Left renal pelvis (tissue), 4 donors: ENCODE measurements around the gene SUMO2. TPM values are rescaled to one million over a fixed set of nuclear protein-coding genes. Genes with fewer than 3 reads are reported as not detected.
"Not testable (repeated sequence)": the region's sequence is repeated elsewhere in the genome, so short reads cannot be mapped to it uniquely, and the experiment has no call there.

Experiments used
- DNase-seq, 4 donors: peaks; one replicate each; pipeline ENCODE4 v3.0.0-alpha.2; 2013; ENCODE audit warnings: low read depth in 4 of 4, low spot score in 3 of 4
- polyA plus RNA-seq, 4 donors: library from polyadenylated mRNA; unstranded; fragments of 120-200 nt; gene quantifications; one replicate each; pipeline ENCODE4 v1.2.1, GENCODE V29; 2013; ENCODE audit not compliant: insufficient read length in 4 of 4

SUMO2 gene
- polyA plus RNA-seq, 4 donors, result 632 to 882 (median 751) TPM

- DNase-seq, result no peak
Observed at GRCh38 chr17:75151930-75152329, 30.8 kb downstream of the SUMO2 start.

GRCh38 chr17:75147878-75148546 lies 34.7 kb downstream of the SUMO2 start:
- no peak for DNase-seq

GRCh38 chr17:75146592-75146991 lies 36.2 kb downstream of the SUMO2 start:
- DNase-seq, result no peak

GRCh38 chr17:75144816-75145512 lies 37.8 kb downstream of the SUMO2 start:
- no peak for DNase-seq

- DNase-seq, result no peak
Observed at GRCh38 chr17:75142236-75142971, 40.4 kb downstream of the SUMO2 start.

GRCh38 chr17:75138519-75138918 lies 44.2 kb downstream of the SUMO2 start:
- no peak for DNase-seq

GRCh38 chr17:75137762-75138161 lies 45.0 kb downstream of the SUMO2 start:
- DNase-seq, result not testable (repeated sequence)

- no peak for DNase-seq
Observed at GRCh38 chr17:75135946-75136345, 46.8 kb downstream of the SUMO2 start.

GRCh38 chr17:75135452-75135851 lies 47.3 kb downstream of the SUMO2 start:
- no peak for DNase-seq

GRCh38 chr17:75133607-75134347 lies 49.0 kb downstream of the SUMO2 start:
- not testable (repeated sequence) for DNase-seq

- DNase-seq, result no peak
Observed at GRCh38 chr17:75133001-75133400, 49.8 kb downstream of the SUMO2 start.

- DNase-seq, result not testable (repeated sequence)
Observed at GRCh38 chr17:75132018-75133000, 50.5 kb downstream of the SUMO2 start.

- peak in 3 of 4 donors; percentile 60 to 77 (median 71) for DNase-seq
Observed at GRCh38 chr17:75131278-75132017, 51.3 kb downstream of the SUMO2 start, which contains the start of gene NT5C. Gene NT5C, minus strand, starts transcription at chr17:75131742. Its CDS starts 35 bp downstream, at chr17:75131707.

- no peak for DNase-seq
Observed at GRCh38 chr17:75130632-75131277, 52.0 kb downstream of the SUMO2 start.

- DNase-seq, result no peak
Observed at GRCh38 chr17:75130059-75130631, 52.6 kb downstream of the SUMO2 start.

GRCh38 chr17:75129576-75129975 lies 53.2 kb downstream of the SUMO2 start:
- no peak for DNase-seq

GRCh38 chr17:75128694-75129505 lies 53.9 kb downstream of the SUMO2 start:
- no peak for DNase-seq
